ENCODE results near the gene C1QTNF12.

The C1QTNF12 gene

GRCh38 chr1:1281533-1282321, 35.2 kb upstream of the C1QTNF12 start:
- DNase-seq (ENCODE audit: low read depth in 2 of 2), result no peak

- DNase-seq (ENCODE audit: low read depth in 2 of 2), result no peak
Observed at GRCh38 chr1:1280782-1281481, 34.4 kb upstream of the C1QTNF12 start.

- DNase-seq (ENCODE audit: low read depth in 2 of 2), result no peak
Observed at GRCh38 chr1:1279028-1279427, 32.5 kb upstream of the C1QTNF12 start.

- DNase-seq (ENCODE audit: low read depth in 2 of 2), result no peak
Observed at GRCh38 chr1:1278620-1279019, 32.1 kb upstream of the C1QTNF12 start.

GRCh38 chr1:1275836-1276235, 29.3 kb upstream of the C1QTNF12 start:
- DNase-seq (ENCODE audit: low read depth in 2 of 2), result no peak

GRCh38 chr1:1274931-1275431, 28.5 kb upstream of the C1QTNF12 start:
- DNase-seq (ENCODE audit: low read depth in 2 of 2), result no peak

- no peak for DNase-seq (ENCODE audit: low read depth in 2 of 2)
Observed at GRCh38 chr1:1274299-1274930, 27.9 kb upstream of the C1QTNF12 start.

- DNase-seq (ENCODE audit: low read depth in 2 of 2), result peak; percentile 85
Observed at GRCh38 chr1:1273512-1274298, 27.2 kb upstream of the C1QTNF12 start, which contains the start of gene UBE2J2. Gene UBE2J2 (minus strand): TSS chr1:1273854. CDS start chr1:1267992, 5,862 bp downstream.

- no peak for DNase-seq (ENCODE audit: low read depth in 2 of 2)
Observed at GRCh38 chr1:1273209-1273511, 26.6 kb upstream of the C1QTNF12 start.

- no peak for DNase-seq (ENCODE audit: low read depth in 2 of 2)
Observed at GRCh38 chr1:1272341-1273208, 26.1 kb upstream of the C1QTNF12 start.

GRCh38 chr1:1270813-1271212, 24.3 kb upstream of the C1QTNF12 start:
- no peak for DNase-seq (ENCODE audit: low read depth in 2 of 2)

- DNase-seq (ENCODE audit: low read depth in 2 of 2), result no peak
Observed at GRCh38 chr1:1268284-1268682, 21.8 kb upstream of the C1QTNF12 start.

GRCh38 chr1:1267488-1268283, 21.2 kb upstream of the C1QTNF12 start:
- DNase-seq (ENCODE audit: low read depth in 2 of 2), result no peak

- no peak for DNase-seq (ENCODE audit: low read depth in 2 of 2)
Observed at GRCh38 chr1:1264868-1265272, 18.3 kb upstream of the C1QTNF12 start.

- DNase-seq (ENCODE audit: low read depth in 2 of 2), result no peak
Observed at GRCh38 chr1:1264026-1264425, 17.5 kb upstream of the C1QTNF12 start.

- no peak for DNase-seq (ENCODE audit: low read depth in 2 of 2)
Observed at GRCh38 chr1:1262758-1263157, 16.2 kb upstream of the C1QTNF12 start.

- no peak for DNase-seq (ENCODE audit: low read depth in 2 of 2)
Observed at GRCh38 chr1:1262071-1262470, 15.5 kb upstream of the C1QTNF12 start.

- DNase-seq (ENCODE audit: low read depth in 2 of 2), result no peak
Observed at GRCh38 chr1:1260843-1261560, 14.5 kb upstream of the C1QTNF12 start.

- DNase-seq (ENCODE audit: low read depth in 2 of 2), result no peak
Observed at GRCh38 chr1:1259951-1260600, 13.6 kb upstream of the C1QTNF12 start.
